TTC549 (cell line): ENCODE results near the gene COL13A1.

Source experiments
- FAIRE-seq: peaks from 2 replicates; lab custom pipeline; 2012; peaks lifted over from hg19 to GRCh38; lab: Jason Lieb, UNC

The COL13A1 gene

GRCh38 chr10:69847458-69847857 is 45.8 kb downstream of the COL13A1 start:
- FAIRE-seq, result no peak

- FAIRE-seq, result no peak
Measured at GRCh38 chr10:69847883-69848282, 46.2 kb downstream of the COL13A1 start.

GRCh38 chr10:69848454-69848853 is 46.7 kb downstream of the COL13A1 start:
- no peak for FAIRE-seq

GRCh38 chr10:69849825-69850224 is 48.1 kb downstream of the COL13A1 start:
- FAIRE-seq, result no peak

GRCh38 chr10:69850440-69850839 is 48.7 kb downstream of the COL13A1 start:
- no peak for FAIRE-seq

GRCh38 chr10:69851306-69851705 is 49.6 kb downstream of the COL13A1 start:
- FAIRE-seq, result no peak

- FAIRE-seq, result no peak
Measured at GRCh38 chr10:69853064-69853463, 51.4 kb downstream of the COL13A1 start.

- no peak for FAIRE-seq
Measured at GRCh38 chr10:69854511-69855345, 53.0 kb downstream of the COL13A1 start.

- FAIRE-seq, result no peak
Measured at GRCh38 chr10:69855346-69856111, 53.8 kb downstream of the COL13A1 start.

- no peak for FAIRE-seq
Measured at GRCh38 chr10:69856601-69857166, 55.0 kb downstream of the COL13A1 start.

GRCh38 chr10:69858201-69858600 is 56.5 kb downstream of the COL13A1 start:
- no peak for FAIRE-seq

- FAIRE-seq, result no peak
Measured at GRCh38 chr10:69860271-69860670, 58.6 kb downstream of the COL13A1 start.

GRCh38 chr10:69861251-69862240 is 59.8 kb downstream of the COL13A1 start:
- FAIRE-seq, result no peak

GRCh38 chr10:69862882-69863530 is 61.3 kb downstream of the COL13A1 start:
- no peak for FAIRE-seq

GRCh38 chr10:69863580-69863979 is 61.9 kb downstream of the COL13A1 start:
- no peak for FAIRE-seq

GRCh38 chr10:69864321-69864720 is 62.6 kb downstream of the COL13A1 start:
- no peak for FAIRE-seq

- no peak for FAIRE-seq
Measured at GRCh38 chr10:69865450-69865849, 63.7 kb downstream of the COL13A1 start.

GRCh38 chr10:69866246-69866687 is 64.6 kb downstream of the COL13A1 start:
- FAIRE-seq, result no peak

- FAIRE-seq, result no peak
Measured at GRCh38 chr10:69866688-69867461, 65.2 kb downstream of the COL13A1 start.
